ENCODE data around the gene FOXK2.

The FOXK2 gene

DNA sequence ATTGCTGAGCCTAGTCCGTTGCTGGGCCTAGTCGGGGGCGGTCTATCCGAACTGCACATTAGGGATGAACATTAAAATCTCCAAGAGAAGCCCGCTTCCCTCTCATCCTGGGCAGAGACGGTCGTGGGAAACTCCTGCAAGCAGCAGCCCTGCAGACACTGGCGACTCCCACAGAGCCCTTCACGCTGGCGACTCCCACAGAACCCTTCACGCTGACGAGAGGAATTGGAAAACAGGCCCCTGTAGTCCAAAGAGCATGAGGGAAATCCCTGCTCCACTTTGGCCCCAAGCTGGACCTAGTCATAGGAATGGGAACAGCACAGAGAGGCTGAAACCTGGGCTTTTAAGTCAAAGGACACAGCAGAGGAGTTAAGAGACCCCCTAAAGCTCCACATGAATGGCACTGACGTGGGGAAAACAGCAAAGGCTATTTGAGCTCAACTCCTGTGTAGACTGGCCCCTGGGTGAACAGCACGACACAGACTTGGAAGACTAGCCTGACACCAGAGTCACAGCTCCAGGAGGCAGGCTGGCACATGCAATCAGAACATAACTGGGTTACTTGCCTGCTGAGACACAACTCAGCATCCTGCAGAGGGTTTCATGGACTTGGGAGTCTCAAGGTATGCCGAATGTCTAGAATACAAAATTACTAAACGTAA lies 86.5 kb downstream of the FOXK2 start:
- DNase-seq (ENCODE audit: low read depth in 2 of 2): no peak

DNA sequence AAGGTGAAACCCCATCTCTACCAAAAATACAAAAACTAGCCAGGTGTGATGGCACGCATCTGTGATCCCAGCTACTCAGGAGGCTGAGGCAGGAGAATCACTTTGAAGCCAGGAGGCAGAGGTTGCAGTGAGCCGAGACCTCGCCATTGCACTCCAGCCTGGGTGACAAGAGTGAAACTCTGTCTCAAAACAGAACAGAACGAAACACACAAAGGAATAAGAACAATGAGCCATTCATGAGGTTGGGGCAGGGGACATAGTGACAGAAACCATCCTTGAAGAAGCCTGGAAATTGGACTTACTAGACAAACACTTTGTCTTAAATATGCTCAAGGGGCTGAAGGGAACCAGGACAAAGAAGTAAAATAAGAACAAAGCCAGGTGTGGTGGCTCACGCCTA lies 89.3 kb downstream of the FOXK2 start:
- DNase-seq (ENCODE audit: low read depth in 2 of 2): no peak

DNA sequence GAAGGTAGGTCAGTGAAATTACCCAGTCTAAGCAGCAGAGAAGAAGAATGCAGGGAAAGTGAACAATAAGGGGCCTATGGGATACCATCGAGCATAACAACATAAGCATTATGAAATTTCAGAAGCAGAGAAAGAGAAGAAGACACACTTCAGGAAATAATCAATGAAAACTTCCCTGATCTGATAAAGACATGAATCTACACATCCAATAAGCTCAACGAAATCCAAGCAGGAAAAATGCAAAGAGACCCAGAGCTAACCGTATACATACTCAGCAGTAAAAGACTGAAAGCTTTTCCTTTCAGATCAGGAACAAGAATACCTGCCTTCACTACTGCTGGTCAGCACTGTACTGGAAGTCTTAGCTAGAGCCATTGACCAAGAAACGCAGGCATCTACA lies 90.1 kb downstream of the FOXK2 start:
- DNase-seq (ENCODE audit: low read depth in 2 of 2): no peak

DNA sequence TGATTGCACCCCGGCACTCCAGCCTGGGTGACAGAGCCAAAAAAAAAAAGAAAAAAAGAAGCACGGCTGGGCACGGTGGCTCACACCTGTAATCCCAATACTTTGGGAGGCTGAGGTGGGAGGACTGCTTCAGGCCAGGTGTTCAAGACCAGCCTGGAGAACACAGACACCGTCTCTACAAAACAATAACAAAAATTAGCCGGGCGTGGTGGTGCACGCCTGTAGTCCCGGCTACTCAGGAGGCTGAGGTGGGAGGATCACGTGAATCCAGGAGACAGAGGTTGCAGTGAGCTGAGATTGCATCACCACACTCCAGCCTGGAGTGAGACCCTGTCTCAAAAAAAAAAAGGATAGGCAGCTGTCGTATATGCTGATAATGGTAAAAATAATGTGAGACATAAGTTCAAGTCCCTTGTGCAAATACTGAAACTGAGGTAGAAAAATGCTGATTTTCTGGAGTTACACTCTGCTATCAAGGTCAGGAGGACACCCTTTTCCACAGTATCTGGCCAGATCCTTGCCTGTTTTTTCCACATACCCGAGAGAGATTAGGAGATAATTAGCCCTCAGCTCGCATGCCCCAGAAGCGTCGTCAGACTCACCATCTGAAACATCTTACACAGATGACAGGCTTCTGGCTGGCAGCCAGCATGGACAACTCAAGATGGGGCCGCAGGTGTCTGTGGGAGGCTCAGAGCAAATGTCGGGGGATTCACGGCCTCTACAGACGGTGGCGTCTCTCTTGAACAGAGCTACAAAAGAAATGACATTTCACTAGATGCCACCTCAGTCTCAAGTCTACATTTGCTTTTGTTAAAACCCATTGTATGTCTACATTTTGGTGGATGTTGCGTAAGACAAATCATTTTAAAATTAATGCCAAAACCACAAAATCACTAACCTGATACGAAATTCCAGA lies 91.9 kb downstream of the FOXK2 start:
- DNase-seq (ENCODE audit: low read depth in 2 of 2): peak; percentile 35 to 42

DNA sequence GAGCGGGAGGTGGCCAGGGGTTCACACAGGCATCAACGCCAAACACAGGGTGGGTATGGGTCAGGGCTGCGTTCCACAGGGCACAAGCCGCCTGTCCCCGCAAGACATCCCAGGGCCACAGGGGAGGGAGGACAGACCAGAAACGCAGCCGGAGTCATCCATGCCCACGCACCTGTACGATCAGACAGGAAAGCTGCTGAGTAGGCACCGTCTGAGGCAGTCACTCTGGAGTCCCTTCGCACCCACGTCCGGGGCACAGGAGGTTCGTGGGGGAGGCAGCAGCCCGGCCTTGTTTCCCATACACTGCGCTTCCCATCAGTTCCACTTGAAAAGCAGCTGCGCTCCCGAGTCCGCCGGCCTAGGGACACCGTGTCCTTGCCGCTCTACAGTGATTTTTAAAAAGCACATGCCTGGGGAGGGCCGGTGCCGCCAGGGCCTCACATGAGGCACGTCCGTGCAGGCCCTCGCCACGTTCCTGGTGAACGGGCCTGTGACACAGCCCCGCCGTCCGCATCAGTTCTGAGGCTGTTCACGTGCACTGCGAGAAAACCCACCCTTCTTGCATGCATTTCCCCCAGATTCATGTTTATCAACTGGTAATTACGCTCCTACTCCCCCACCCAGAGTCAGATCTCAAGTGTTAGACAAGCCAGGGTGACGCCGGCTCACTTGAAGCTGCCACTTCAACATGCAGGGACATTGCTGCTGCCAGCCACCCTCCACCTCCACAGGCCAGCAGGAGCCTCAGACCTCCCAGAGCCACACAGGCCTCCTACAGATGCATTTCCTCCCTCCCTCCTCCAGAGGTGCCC lies 94.0 kb downstream of the FOXK2 start:
- no peak for DNase-seq (ENCODE audit: low read depth in 2 of 2)

DNA sequence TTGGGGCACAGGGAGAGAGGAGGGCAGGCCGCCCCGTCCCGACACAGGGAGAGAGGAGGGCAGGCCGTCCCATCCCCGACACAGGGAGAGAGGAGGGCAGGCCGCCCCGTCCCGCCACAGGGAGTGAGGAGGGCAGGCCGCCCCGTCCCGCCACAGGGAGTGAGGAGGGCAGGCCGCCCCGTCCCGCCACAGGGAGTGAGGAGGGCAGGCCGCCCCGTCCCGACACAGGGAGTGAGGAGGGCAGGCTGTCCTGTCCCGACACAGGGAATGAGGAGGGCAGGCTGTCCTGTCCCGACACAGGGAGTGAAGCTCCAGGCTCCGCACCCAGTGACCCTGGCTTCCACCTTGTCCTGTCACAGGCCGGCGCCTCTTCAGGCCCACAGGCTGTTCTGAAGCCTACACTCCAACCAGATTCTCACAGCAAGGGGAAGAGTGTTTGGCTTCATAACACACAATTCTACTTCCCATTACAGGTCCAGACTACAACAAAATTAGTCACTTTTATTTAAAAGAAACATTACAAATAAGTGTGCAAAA lies 94.6 kb downstream of the FOXK2 start:
- no peak for DNase-seq (ENCODE audit: low read depth in 2 of 2)

DNA sequence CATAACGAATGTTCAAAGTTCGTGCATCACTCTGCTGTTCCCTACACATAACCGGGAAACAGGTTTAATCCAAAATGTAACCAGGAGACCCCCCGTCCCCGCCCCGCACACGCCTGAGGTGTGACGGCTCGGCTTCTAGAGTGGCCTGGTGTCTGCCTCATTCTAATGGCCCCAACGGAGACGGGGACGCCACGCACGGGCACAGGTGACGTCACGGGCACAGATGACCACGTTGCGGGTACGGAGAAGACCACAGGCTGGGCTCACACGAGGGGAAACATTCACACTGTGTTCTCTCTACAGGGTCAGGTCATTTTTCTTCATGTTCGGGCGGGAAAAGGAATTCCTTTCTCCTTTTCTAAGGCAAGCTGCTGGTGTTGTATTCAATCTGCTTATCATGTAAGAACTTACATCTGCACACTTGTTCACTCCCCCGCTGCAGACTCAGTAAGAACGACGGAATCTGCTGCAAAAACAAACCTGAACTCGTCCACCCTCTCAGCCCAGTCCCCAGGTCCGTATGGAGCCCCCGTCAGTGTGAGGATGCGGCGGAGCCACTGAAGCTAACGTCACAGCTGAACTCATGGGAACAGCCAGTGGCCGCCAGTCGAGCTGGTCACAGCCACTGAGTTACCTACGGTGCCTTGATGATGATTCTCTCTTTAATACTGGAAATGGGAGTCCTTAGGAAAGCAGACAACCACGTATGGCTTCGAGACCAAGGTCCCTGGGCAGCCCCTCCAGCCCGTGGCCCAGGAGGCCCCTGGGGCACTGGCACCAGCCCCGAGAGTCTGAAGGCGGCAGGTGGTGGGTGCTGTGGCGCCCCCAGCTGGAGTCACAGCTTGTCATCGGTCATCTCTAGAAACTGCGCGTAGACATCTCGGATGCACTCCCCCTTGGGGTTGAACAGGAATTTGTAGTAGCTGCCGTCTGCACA lies 95.8 kb downstream of the FOXK2 start:
- no peak for DNase-seq (ENCODE audit: low read depth in 2 of 2)

DNA sequence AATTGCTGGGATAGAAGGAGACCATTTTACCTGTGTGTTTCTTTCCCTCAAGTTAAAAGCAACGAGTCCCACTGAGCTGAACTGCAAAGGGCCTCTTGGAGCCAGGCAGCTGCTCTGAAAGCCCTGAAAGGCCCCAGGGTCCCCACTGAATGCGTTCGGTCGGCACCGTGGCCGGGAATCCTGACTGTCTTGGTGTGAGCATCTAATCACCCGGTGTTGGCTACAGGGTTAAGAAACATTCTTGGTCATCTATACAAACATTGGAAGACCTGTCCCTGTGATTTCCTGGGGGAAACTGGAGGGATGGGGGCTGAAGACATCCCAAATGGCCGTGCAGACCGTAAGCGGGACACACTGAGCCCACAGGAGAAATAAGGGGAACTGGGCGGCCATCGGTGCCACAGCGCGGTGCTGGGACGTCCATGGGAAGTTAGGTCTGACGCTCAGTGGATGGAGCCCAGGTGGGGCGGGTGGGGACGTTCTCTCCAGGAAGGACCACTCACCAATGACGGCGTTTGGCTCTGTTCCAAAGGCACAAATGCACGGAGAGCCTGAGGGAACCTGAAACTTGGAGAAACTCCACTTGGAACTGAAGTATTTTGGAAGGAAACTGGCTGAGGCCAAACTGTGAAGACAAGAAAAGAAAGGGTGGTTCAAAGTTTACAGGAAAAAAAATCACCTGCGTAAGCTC lies 96.6 kb downstream of the FOXK2 start:
- no peak for DNase-seq (ENCODE audit: low read depth in 2 of 2)

DNA sequence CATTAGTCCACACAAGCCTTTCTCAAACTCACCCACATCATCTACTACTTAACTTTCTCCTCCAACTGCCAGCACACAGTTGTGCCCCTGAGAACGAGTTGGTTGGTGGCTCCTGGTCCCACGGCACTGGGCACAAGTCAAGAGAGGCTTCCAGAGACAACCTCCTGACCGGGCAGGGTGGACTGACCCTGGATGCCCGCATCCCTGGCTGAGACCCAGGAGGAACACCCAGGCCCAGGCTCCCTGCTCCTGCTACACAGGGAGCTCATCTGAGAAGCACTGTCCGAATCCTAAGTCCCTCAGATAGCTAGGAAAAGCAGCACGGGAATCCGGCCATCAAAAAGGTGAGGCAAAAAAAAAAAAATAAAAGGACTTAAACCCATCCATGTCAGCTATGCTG lies 99.7 kb downstream of the FOXK2 start:
- DNase-seq (ENCODE audit: low read depth in 2 of 2): no peak

DNA sequence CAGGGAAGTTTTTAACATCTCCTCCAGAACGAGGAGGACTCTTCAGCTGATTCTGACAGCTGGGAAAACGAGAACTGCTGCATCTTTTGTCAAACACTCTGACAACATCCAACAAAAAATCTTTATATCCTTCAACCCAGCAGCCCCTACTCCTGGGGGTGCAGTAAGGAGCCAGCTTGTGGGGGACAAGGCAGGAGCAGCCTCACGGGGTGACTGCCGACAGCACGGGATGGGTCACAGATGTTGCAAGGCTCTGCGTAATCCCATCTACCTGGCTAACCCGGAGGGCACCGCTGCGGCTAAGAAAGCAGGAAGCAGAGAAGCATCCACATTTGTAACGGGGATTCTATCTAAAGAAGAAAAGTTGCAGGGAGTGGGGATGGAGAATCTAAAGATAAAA lies 100.1 kb downstream of the FOXK2 start:
- DNase-seq (ENCODE audit: low read depth in 2 of 2): no peak

DNA sequence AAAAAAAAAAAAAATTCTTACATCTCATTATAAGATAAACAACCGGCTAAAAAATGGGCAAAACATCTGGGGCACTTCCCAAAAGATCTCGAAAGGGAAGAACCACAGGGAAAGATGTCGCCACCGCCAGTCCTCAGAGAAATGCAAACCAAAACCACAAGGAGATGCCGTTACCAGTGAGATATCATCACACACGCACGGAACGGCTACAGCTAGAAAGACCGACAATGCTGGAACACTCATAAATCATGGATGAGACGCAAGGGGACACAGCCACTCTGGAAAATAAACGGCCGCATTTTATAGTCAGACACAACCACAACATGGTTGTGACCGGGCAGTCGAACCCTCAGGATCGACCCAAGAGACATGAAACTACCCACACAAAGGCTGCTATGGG lies 104.2 kb downstream of the FOXK2 start:
- no peak for DNase-seq (ENCODE audit: low read depth in 2 of 2)

DNA sequence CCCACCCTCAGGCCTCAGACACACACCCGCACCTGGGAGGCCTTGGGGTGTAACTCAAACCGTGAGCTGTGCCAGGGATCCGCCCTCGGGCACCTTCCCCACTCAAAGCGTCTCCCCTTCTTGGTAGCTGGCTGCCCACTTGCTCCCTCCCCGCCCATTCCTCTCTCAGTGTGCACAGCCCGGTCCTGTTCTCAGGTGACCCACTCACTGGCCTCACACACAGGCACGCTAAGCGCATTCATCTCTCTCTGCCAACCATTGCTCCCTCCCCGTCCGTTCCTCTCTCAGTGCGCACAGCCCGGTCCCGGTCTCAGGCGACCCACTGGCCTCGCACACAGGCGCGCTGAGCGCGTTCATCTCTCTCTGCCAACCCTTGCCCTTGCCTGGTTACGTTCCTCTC lies 107.9 kb downstream of the FOXK2 start:
- no peak for DNase-seq (ENCODE audit: low read depth in 2 of 2)

DNA sequence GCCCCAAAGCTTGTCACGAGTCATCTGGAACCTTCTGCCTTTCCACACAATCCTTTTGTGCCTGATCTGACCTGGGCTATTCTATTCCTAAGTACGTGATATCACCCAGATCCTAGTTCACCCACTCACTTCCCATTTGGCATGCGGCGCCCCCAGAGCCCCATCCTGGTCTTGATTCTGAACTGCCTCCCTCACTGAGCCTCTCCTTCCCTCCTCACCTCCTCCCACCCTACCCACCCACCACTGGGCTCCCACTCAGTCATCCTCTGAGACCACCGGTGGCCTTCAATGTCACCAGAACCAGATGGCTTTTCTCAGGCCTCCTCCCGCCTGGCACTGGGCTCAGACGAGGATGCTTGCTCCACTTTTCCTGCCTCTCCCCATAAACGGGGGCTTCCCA lies 110.2 kb downstream of the FOXK2 start:
- DNase-seq (ENCODE audit: low read depth in 2 of 2): no peak

DNA sequence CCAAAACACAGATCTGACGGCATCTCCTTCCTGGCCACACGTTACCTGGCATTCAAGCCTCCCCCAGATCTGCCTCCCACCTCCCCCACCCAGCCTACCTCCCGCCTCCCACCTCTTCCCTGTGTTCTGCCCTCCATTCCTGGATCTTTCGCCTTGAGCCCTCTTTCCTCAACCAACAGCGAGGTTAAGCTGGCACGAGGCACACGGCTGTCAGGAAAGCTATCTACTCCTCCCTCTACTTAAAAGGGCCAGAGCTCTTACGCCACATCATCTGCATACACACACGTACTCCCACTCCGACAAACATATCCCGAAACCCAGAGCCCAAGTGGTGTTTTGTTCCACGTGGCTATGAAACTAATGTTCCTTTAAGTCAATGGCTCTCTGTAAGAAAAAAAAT lies 110.7 kb downstream of the FOXK2 start:
- DNase-seq (ENCODE audit: low read depth in 2 of 2): no peak

DNA sequence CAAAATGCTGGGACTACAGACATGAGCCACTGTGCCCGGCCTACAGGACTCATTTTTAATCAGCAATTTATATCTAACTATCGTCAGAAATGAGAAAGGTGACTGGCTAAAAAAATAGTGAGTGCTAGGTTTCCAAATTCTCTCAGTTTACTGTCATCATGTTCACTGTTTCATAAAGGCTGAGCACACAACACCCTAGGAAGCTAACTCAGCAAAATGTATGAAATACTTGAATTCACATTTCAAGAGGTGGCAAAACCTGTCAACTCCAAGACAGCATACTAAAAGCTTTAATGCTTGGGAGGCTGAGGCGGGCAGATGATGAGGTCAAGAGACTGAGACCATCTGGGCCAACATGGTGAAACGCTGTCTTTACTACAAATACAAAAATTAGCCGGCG lies 112.0 kb downstream of the FOXK2 start:
- DNase-seq (ENCODE audit: low read depth in 2 of 2): no peak

DNA sequence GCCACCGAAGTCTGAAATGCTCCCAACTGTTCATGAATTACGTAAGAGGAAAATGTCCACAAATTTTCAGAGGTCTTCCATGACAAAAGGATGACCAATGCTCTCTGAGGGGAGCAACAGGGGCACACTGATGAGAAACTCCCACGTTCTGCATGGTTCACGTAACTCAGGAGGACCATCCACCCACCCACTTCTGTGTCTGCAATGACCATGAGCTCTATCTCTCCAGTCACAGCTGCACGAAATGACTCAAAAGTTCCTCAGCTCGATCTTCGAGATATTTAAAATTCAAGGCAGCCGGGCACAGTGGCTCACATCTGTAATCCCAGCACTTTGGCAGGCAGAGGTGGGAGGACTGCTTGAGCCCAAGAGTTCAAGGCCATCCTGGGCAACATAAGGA lies 112.9 kb downstream of the FOXK2 start:
- DNase-seq (ENCODE audit: low read depth in 2 of 2): no peak

DNA sequence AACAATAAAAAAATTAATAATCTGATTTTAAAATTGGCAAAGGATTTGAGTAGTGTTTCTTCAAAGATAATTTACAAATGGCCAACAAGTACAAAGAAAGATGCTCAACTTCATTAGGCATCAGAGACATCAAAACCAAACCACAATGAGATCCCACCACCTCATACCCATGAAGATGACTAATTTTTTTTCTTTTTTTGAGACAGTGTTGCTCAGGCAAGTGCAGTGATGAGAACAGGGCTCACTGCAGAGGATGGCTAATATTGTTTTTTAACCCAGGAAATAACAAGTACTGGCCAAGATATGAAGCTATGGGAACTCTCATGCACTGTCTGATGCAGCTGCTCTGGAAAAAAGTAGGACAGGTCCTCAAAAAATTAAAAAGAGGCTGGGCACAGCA lies 113.8 kb downstream of the FOXK2 start:
- DNase-seq (ENCODE audit: low read depth in 2 of 2): no peak

DNA sequence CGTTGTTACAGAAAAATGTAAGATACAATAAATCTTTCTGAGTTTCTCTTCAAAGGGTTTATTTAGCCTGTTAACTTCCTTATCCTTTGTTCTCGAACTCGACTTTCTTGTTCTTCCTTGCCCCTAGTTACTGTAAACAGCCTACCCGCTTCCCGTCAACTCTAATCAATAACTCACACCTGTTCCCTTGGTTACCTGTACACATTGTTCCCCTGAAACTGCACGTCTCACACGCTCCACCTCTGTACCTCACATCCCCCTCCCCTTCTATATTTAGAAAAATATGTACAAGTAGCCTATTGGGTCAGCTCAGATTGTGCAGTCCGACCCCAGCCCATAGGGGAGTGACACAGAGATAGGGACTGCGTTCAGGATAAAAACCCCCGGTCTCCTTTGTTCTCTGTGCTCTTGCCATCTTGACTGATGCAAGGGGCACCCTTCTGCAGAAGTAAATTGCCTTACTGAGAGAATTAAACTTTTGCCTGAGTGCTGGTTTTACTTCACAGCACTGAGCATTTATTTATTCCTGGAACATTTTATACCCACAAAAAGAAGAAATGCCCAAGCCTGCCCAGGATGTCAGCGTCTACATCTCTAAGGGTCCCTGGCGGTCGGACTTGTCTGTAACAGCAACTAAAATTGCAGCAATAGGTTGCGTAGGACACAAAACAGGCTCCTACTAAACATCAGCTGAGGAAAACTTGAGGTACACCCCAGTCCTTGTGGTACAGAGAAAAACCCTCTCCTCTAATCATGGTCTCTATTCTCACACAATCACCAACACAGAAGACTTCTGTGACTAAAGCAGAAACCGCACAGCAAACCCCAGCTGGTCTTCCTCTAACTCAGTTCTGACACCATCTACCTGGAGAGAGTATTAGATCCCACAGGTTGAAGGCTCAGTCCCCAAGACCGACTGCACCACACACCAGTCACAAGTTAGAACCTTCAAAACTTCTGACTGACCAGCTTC lies 117.4 kb downstream of the FOXK2 start:
- no peak for DNase-seq (ENCODE audit: low read depth in 2 of 2)

DNA sequence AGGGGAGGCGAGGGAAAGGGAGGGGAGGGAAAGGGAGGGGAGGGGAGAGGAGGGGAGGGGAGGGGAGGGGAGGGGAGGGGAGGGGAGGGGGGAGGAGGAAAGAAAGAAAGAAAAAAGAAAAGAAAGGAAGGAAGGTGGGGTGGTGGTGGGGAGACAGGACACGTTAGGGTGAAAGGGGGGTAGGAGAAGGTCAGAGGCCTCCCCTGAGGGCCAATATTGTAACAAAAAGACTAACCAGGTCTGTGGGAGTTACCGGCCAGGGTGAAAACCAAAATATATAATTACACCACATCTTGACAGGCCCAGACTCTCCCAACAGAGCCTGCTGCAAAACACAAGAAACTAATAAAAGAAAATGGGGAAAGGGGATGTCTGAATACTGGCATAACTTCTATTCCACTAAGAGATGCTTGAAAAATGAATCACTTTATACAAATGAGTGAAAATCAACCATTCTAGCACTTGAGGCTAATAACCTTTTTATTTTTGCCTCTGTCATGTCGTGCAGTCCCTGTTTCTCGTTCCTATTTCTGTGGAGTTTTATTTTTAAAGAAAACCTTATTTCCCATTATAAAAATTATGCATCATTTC lies 118.7 kb downstream of the FOXK2 start:
- DNase-seq (ENCODE audit: low read depth in 2 of 2): no peak
